ENCODE results near the gene GRAP2. TPM values are rescaled to one million over a fixed set of nuclear protein-coding genes. Genes with fewer than 3 reads are reported as not detected.
A peak's percentile ranks its signal among the peaks of the same experiment; 100 is the strongest.

GRAP2 gene
- total and polyA plus RNA-seq, 2 of the 13 experiments (the other 11 are each of a cell fraction or from before 2014, with no cell fraction given) = 0.15 TPM; not detected in 1

DNA sequence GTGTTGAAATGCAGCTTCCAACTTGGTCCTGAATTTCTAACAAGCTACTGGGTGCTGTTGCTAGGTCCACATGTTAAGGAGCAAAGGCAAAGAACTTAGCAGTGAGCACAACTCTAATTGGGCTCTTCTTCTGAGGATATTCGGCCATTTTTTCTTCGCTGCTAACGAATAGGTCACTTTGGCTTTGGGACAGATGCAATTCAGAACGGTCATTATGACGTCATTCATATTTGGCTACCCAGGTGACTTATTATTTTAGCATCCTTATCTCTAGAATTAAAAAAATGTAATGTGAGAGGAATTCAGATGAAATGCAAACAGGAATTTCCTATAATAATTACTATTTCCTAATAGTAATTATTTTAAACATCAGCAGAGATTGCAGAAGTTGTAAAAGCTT is 73.2 kb downstream of the GRAP2 start:
- Histone ChIP-seq H3K4me3 (replicated peaks in 1 of 3; ENCODE audit: insufficient read depth in 1 of 3, low read depth in 2 of 3, low read length in 3 of 3) (no peak overlapping the region), H3K4me1 (ENCODE audit: insufficient read depth, low read length) (no peaks in the 10 kb centered on the region), H3K79me2 (ENCODE audit: insufficient read depth, low read length) (no peaks in the 10 kb centered on the region), H3K27me3 (ENCODE audit: control insufficient read depth in 1 of 2, insufficient read depth in 2 of 2, low read length in 2 of 2) (peaks cover 7 to 38% of the 10 kb centered on the region in 2 experiments; a peak in 4 of 5 replicates), H4K20me1 (ENCODE audit: insufficient read depth, low read length) (no peaks in the 10 kb centered on the region), H3K9me3 (ENCODE audit: low read length) (no peaks in the 10 kb centered on the region), H2AFZ (ENCODE audit: low read length) (no peak overlapping the region), H3K36me3 (replicated peaks in 1 of 2; ENCODE audit: control insufficient read depth in 1 of 2, insufficient read depth in 2 of 2, low read length in 2 of 2) (no peaks in the 10 kb centered on the region), H3K9ac (ENCODE audit: insufficient read depth, low read depth, low read length) (no peak overlapping the region), H3K27ac (ENCODE audit: extremely low read length, insufficient read depth, low read length) (no peak overlapping the region), H3K4me2 (ENCODE audit: low read depth, low read length) (no peak overlapping the region)
- FAIRE-seq = no peak
- in situ Hi-C loops (cut with HindIII; ENCODE audit: extremely low pct_ligation_motif_present, low pct_unique_long_range_greater_than_20kb) = no loop called here
- no peak for DNase-seq (ENCODE audit: low spot score)
- CTCF ChIA-PET (ENCODE audit: low intra/inter-chr PET ratio, low total read pairs) = no interaction called here
- TF ChIP-seq, protein P1, sequence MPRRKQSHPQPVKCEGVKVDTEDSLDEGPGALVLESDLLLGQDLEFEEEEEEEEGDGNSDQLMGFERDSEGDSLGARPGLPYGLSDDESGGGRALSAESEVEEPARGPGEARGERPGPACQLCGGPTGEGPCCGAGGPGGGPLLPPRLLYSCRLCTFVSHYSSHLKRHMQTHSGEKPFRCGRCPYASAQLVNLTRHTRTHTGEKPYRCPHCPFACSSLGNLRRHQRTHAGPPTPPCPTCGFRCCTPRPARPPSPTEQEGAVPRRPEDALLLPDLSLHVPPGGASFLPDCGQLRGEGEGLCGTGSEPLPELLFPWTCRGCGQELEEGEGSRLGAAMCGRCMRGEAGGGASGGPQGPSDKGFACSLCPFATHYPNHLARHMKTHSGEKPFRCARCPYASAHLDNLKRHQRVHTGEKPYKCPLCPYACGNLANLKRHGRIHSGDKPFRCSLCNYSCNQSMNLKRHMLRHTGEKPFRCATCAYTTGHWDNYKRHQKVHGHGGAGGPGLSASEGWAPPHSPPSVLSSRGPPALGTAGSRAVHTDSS (CRISPR knock-in tag; conservative IDR thresholded peaks at IDR 0.05) = no peak
- TF ChIP-seq ATF7 (IDR thresholded peaks at IDR 0.05) (peak; percentile 98), ATF7 (CRISPR knock-in tag; IDR thresholded peaks at IDR 0.05) (no peak), SP5 (CRISPR knock-in tag; IDR thresholded peaks at IDR 0.05; ENCODE audit: borderline replicate concordance, low read depth) (no peak), PHF5A (CRISPR knock-in tag; IDR thresholded peaks at IDR 0.05; ENCODE audit: low read depth, unreplicated experiment) (no peak), ZNF709 (CRISPR knock-in tag; IDR thresholded peaks at IDR 0.05) (no peak), CREB1 (IDR thresholded peaks at IDR 0.05) (peak; percentile 93), CREB1 (CRISPR knock-in tag; IDR thresholded peaks at IDR 0.05) (no peak), PITX1 (CRISPR knock-in tag; IDR thresholded peaks at IDR 0.05) (no peak)
- 23% methylated on average over 5 of the region's 5 CpGs for WGBS (ENCODE audit: low lambda C conversion rate)
- intact Hi-C loops (cut with micrococcal nuclease; ENCODE audit: unreplicated experiment) = no loop called here
- no TSS peak for BruUV-seq (replicated peaks)
- POLR2A ChIA-PET = no interaction called here
- ATAC-seq = no peak

DNA sequence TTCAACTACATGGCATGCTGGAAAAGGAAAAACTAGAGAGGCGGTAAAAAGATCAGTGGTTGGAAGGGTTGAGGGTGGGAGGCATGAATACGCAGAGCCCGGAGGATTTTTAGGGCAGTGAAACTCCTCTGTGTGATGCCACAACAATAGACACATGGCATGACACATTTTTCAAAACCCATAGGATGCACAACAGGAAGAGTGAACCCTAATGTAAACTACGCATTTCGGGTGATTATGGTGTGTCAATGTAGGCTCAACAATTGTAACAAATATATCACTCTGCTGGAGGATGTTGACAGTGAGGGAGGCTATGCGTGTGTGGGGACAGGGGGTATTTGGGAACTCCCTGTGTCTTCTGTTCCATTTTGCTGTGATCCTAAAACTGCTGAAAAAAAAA is 78.2 kb downstream of the GRAP2 start:
- TF ChIP-seq, protein P2, sequence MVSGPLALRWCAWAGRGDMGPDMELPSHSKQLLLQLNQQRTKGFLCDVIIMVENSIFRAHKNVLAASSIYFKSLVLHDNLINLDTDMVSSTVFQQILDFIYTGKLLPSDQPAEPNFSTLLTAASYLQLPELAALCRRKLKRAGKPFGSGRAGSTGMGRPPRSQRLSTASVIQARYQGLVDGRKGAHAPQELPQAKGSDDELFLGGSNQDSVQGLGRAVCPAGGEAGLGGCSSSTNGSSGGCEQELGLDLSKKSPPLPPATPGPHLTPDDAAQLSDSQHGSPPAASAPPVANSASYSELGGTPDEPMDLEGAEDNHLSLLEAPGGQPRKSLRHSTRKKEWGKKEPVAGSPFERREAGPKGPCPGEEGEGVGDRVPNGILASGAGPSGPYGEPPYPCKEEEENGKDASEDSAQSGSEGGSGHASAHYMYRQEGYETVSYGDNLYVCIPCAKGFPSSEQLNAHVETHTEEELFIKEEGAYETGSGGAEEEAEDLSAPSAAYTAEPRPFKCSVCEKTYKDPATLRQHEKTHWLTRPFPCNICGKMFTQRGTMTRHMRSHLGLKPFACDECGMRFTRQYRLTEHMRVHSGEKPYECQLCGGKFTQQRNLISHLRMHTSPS (CRISPR knock-in tag; IDR thresholded peaks at IDR 0.05; ENCODE audit: low read depth) = no peak
- FAIRE-seq (no peak), DNase-seq (ENCODE audit: low spot score) (no peak), ATAC-seq (no peak)
- ChIA-PET CTCF (ENCODE audit: low intra/inter-chr PET ratio, low total read pairs) (no interaction called here), POLR2A (no interaction called here)
- Histone ChIP-seq H3K36me3 (replicated peaks in 1 of 2; ENCODE audit: control insufficient read depth in 1 of 2, insufficient read depth in 2 of 2, low read length in 2 of 2) (no peaks in the 10 kb centered on the region), H3K79me2 (ENCODE audit: insufficient read depth, low read length) (no peaks in the 10 kb centered on the region), H3K9me3 (ENCODE audit: low read length) (no peaks in the 10 kb centered on the region), H3K4me2 (ENCODE audit: low read depth, low read length) (no peak overlapping the region), H3K9ac (ENCODE audit: insufficient read depth, low read depth, low read length) (no peak overlapping the region), H2AFZ (ENCODE audit: low read length) (no peak overlapping the region), H3K4me3 (replicated peaks in 1 of 3; ENCODE audit: insufficient read depth in 1 of 3, low read depth in 2 of 3, low read length in 3 of 3) (no peak overlapping the region), H3K4me1 (ENCODE audit: insufficient read depth, low read length) (no peaks in the 10 kb centered on the region), H3K27ac (ENCODE audit: extremely low read length, insufficient read depth, low read length) (no peak overlapping the region), H4K20me1 (ENCODE audit: insufficient read depth, low read length) (no peaks in the 10 kb centered on the region), H3K27me3 (ENCODE audit: control insufficient read depth in 1 of 2, insufficient read depth in 2 of 2, low read length in 2 of 2) (peaks cover 2 to 5% of the 10 kb centered on the region in 2 experiments; a peak in 3 of 5 replicates)
- intact Hi-C loops (cut with micrococcal nuclease; ENCODE audit: unreplicated experiment) = no loop called here
- in situ Hi-C loops (cut with HindIII; ENCODE audit: extremely low pct_ligation_motif_present, low pct_unique_long_range_greater_than_20kb) = no loop called here
- WGBS (ENCODE audit: low lambda C conversion rate) = 76% methylated on average over 6 of the region's 6 CpGs
- no TSS peak for BruUV-seq (replicated peaks)

Data from HepG2 (cell line).